IMR-90 (cell line): ENCODE measurements around the gene NPBWR2. TPM values are rescaled to one million over a fixed set of nuclear protein-coding genes. Genes with fewer than 3 reads are reported as not detected.

Experiments
- ATAC-seq: fragments of 200-7000 bp; cut with Tn5 transposase; 2 replicates; pipeline ENCODE4 v1.9.1; 2020; ENCODE audit warnings: low read depth, mild to moderate bottlenecking, moderate library complexity
- BruUV-seq: library from RNA; stranded (reverse); fragments of 400-500 nt; replicated peaks from 2 replicates; lab custom pipeline; 2021; lab: Mats Ljungman, UMichigan
- CTCF ChIA-PET: fragments of 300-600 bp; formaldehyde crosslinking; extraction: SDS; loops from one replicate; lab custom pipeline; 2021; ENCODE audit warnings: antibody characterized with exemption; lab: Yijun Ruan, JAX
- POLR2A ChIA-PET: fragments of 300-600 bp; sonication (Branson Sonifier 250); formaldehyde crosslinking; loops from one replicate; lab custom pipeline; 2022; ENCODE audit warnings: antibody characterized with exemption; ENCODE audit not compliant: unreplicated experiment; lab: Charles Lee
- DNase-seq: peaks from one replicate; pipeline ENCODE4 v3.0.0; 2013
- H2AFZ ChIP-seq: replicated peaks from 2 replicates; pipeline ENCODE3; 2013; ENCODE audit warnings: low read length, mild to moderate bottlenecking; ENCODE audit not compliant: poor library complexity
- H2AK5ac ChIP-seq: 2 replicates; pipeline ENCODE4 v1.6.1; 2013; ENCODE audit warnings: low read depth, low read length, inconsistent platforms
- H2AK9ac ChIP-seq: replicated peaks from 2 replicates; pipeline ENCODE3; 2013; ENCODE audit warnings: mild to moderate bottlenecking, low read depth, low read length, moderate library complexity; ENCODE audit not compliant: poor library complexity
- H2BK120ac ChIP-seq: 2 replicates; pipeline ENCODE4 v1.6.1; 2013; ENCODE audit warnings: low read depth, low read length, inconsistent platforms
- H2BK15ac ChIP-seq: 3 replicates; pipeline ENCODE4 v1.6.1; 2013; ENCODE audit warnings: low read depth, low read length, inconsistent platforms
- H2BK20ac ChIP-seq: 2 replicates; pipeline ENCODE4 v1.6.1; 2013; ENCODE audit warnings: low read depth, mild to moderate bottlenecking, inconsistent platforms, low read length, moderate library complexity
- H2BK5ac ChIP-seq: 2 replicates; pipeline ENCODE4 v1.6.1; 2013; ENCODE audit warnings: mild to moderate bottlenecking, low read depth, low read length, inconsistent platforms; ENCODE audit not compliant: poor library complexity, severe bottlenecking
- H3K14ac ChIP-seq: replicated peaks from 2 replicates; pipeline ENCODE4 v1.6.1; 2013; ENCODE audit warnings: low read depth, low read length, inconsistent platforms
- H3K18ac ChIP-seq: 2 replicates; pipeline ENCODE4 v1.6.1; 2013; ENCODE audit warnings: low read depth, low read length, control low read depth
- H3K23ac ChIP-seq: 2 replicates; pipeline ENCODE4 v1.6.1; 2013; ENCODE audit warnings: low read depth, low read length, inconsistent platforms
- H3K27ac ChIP-seq: 2 replicates; pipeline ENCODE4 v1.5.1; 2013; ENCODE audit warnings: mild to moderate bottlenecking, control low read depth, low read length; ENCODE audit not compliant: insufficient read depth
- H3K27me3 ChIP-seq: 2 replicates; pipeline ENCODE4 v1.6.1; 2013; ENCODE audit warnings: low read length; ENCODE audit not compliant: control insufficient read depth, insufficient read depth
- H3K36me3 ChIP-seq: 2 replicates; pipeline ENCODE4 v1.6.1; 2013; ENCODE audit warnings: low read length, mixed read lengths; ENCODE audit not compliant: control insufficient read depth, insufficient read depth
- H3K4ac ChIP-seq: 2 replicates; pipeline ENCODE4 v1.6.1; 2013; ENCODE audit warnings: low read depth, low read length, inconsistent platforms
- H3K4me1 ChIP-seq: 2 replicates; pipeline ENCODE4 v1.6.1; 2013; ENCODE audit warnings: low read length, mixed read lengths; ENCODE audit not compliant: control insufficient read depth, insufficient read depth
- H3K4me2 ChIP-seq: 2 replicates; pipeline ENCODE4 v1.6.1; 2013; ENCODE audit warnings: low read depth, mild to moderate bottlenecking, control low read depth, low read length, moderate library complexity
- H3K4me3 ChIP-seq: 2 replicates; pipeline ENCODE4 v1.5.1; 2013; ENCODE audit warnings: low read depth, mild to moderate bottlenecking, control low read depth, low read length, moderate library complexity; ENCODE audit not compliant: insufficient read depth
- H3K56ac ChIP-seq: 2 replicates; pipeline ENCODE4 v1.6.1; 2013; ENCODE audit warnings: low read length, inconsistent platforms; ENCODE audit not compliant: insufficient read depth; ENCODE audit errors: extremely low read depth
- H3K79me1 ChIP-seq, 2 experiments: 2 replicates each; pipeline ENCODE4 v1.6.1; 2013; ENCODE audit warnings: low read length in 2 of 2, inconsistent platforms in 1 of 2, low read depth in 1 of 2
- H3K9ac ChIP-seq: 2 replicates; pipeline ENCODE4 v1.6.1; 2013; ENCODE audit warnings: low read depth, low read length, control low read depth
- H3K9me1 ChIP-seq: 2 replicates; pipeline ENCODE4 v1.6.1; 2013; ENCODE audit warnings: low read length, inconsistent platforms; ENCODE audit not compliant: insufficient read depth
- H3K9me3 ChIP-seq: 2 replicates; pipeline ENCODE4 v1.6.1; 2013; ENCODE audit warnings: low read length; ENCODE audit not compliant: control insufficient read depth, insufficient read depth
- H4K20me1 ChIP-seq: 2 replicates; pipeline ENCODE4 v1.6.1; 2013; ENCODE audit warnings: low read length, inconsistent platforms; ENCODE audit not compliant: insufficient read depth
- H4K5ac ChIP-seq: 2 replicates; pipeline ENCODE4 v1.6.1; 2013; ENCODE audit warnings: mild to moderate bottlenecking, low read depth, low read length, control low read depth
- H4K8ac ChIP-seq, 2 experiments: 2 replicates each; pipeline ENCODE4 v1.6.1; 2013; ENCODE audit warnings: low read depth in 2 of 2, low read length in 2 of 2, control low read depth in 1 of 2, inconsistent platforms in 1 of 2
- H4K91ac ChIP-seq: 2 replicates; pipeline ENCODE4 v1.6.1; 2013; ENCODE audit warnings: low read depth, low read length, inconsistent platforms; ENCODE audit not compliant: insufficient read depth
- BHLHE40 ChIP-seq: fragments of 150-350 bp; IDR thresholded peaks from 2 replicates; pipeline ENCODE4 v1.6.1; 2016; ENCODE audit warnings: mild to moderate bottlenecking, low read depth, low read length
- FOS ChIP-seq: fragments of 150-350 bp; IDR thresholded peaks from 2 replicates; pipeline ENCODE4 v1.6.1; 2016; ENCODE audit warnings: low read depth, low read length
- MAFK ChIP-seq: IDR thresholded peaks from 2 replicates; pipeline ENCODE4 v1.6.1; 2012; ENCODE audit warnings: low read depth, low read length, improper control_type of control experiment
- MAZ ChIP-seq: IDR thresholded peaks from 2 replicates; pipeline ENCODE4 v1.6.1; 2012; ENCODE audit warnings: low read depth, mild to moderate bottlenecking, low read length, improper control_type of control experiment, moderate library complexity, borderline replicate concordance
- MXI1 ChIP-seq: IDR thresholded peaks from 2 replicates; pipeline ENCODE4 v1.6.1; 2012; ENCODE audit warnings: low read depth, mild to moderate bottlenecking, low read length, moderate library complexity, borderline replicate concordance
- NFE2L2 ChIP-seq: fragments of 150-350 bp; IDR thresholded peaks from 2 replicates; pipeline ENCODE4 v1.6.1; 2016; ENCODE audit warnings: low read depth, mild to moderate bottlenecking, low read length
- RCOR1 ChIP-seq: IDR thresholded peaks from 2 replicates; pipeline ENCODE4 v1.6.1; 2012; ENCODE audit warnings: mild to moderate bottlenecking, low read length, improper control_type of control experiment; ENCODE audit not compliant: insufficient replicate concordance
- WGBS, 2 experiments: methylation state at CpG; one replicate each; pipeline versions ENCODE4 v1.1.5 to v1.1.7; 2013; ENCODE audit warnings: missing lambda C conversion rate in 2 of 2; ENCODE audit not compliant: insufficient read length in 1 of 2; ENCODE audit errors: extremely low coverage in 2 of 2; 5-methylcytosine and 5-hydroxymethylcytosine counted together
- dilution Hi-C: fragments of 300-500 bp; cut with HindIII; formaldehyde crosslinking; loops from one replicate; pipeline ENCODE4 v1.14.3; 2018; ENCODE audit warnings: low sequenced_read_pairs; ENCODE audit not compliant: unreplicated experiment
- in situ Hi-C: fragments of 300-500 bp; cut with MboI; formaldehyde crosslinking; loops from 3 replicates; pipeline ENCODE4 v1.14.3; 2019; ENCODE audit warnings: low sequenced_read_pairs, inconsistent platforms, mixed read lengths
- intact Hi-C: fragments of 100-400 bp; cut with micrococcal nuclease; formaldehyde crosslinking; loops from 2 replicates; pipeline ENCODE4 v1.10.0; 2022
- polyA plus RNA-seq, 3 experiments: library from polyadenylated mRNA; depleted of rRNA; stranded (reverse); fragments of >200 nt; gene quantifications; 2 replicates each; pipeline ENCODE4 v1.2.3, GENCODE V29; 2012; ENCODE audit warnings: low replicate concordance in 1 of 3
- total RNA-seq: library from RNA; depleted of rRNA; stranded (reverse); fragments of >200 nt; gene quantifications from 2 replicates; pipeline ENCODE4 v1.2.3, GENCODE V29; 2012
- TF ChIP-seq, protein P1 (sequence below): fragments of 150-350 bp; IDR thresholded peaks from 2 replicates; pipeline ENCODE4 v1.6.1; 2016; ENCODE audit warnings: low read depth, mild to moderate bottlenecking, low read length, moderate library complexity, borderline replicate concordance

NPBWR2 gene
- total and polyA plus RNA-seq, 2 of the 4 experiments (the other 2 are of a cell fraction): not detected

- TF ChIP-seq MAFK: no peak
- no peak for TF ChIP-seq RCOR1
- TF ChIP-seq, protein P1, sequence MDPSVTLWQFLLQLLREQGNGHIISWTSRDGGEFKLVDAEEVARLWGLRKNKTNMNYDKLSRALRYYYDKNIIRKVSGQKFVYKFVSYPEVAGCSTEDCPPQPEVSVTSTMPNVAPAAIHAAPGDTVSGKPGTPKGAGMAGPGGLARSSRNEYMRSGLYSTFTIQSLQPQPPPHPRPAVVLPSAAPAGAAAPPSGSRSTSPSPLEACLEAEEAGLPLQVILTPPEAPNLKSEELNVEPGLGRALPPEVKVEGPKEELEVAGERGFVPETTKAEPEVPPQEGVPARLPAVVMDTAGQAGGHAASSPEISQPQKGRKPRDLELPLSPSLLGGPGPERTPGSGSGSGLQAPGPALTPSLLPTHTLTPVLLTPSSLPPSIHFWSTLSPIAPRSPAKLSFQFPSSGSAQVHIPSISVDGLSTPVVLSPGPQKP: no peak
- TF ChIP-seq BHLHE40: no peak
- TF ChIP-seq MAZ: no peak
- no peak for TF ChIP-seq MXI1
- no peak for TF ChIP-seq FOS
- TF ChIP-seq NFE2L2: no peak
- peak overlapping the region; percentile 89; the same call in 1 of the 2 replicates for H3K23ac ChIP-seq
- peaks cover 31% of the 10 kb centered on the region for H3K4me1 ChIP-seq
- peak overlapping the region; percentile 92 for H3K9ac ChIP-seq
- in situ Hi-C loops (no loop called here), intact Hi-C loops (no loop called here), dilution Hi-C loops (no loop called here)
- no peak overlapping the region for H2BK20ac ChIP-seq
- H2AK9ac ChIP-seq: peak overlapping the region; percentile 85
- peak overlapping the region; percentile 78 for H2BK5ac ChIP-seq
- peak overlapping the region; percentile 91 for H3K14ac ChIP-seq
- peak overlapping the region; percentile 98 for H4K8ac ChIP-seq
- H2AFZ ChIP-seq: peak overlapping the region; percentile 97
- CTCF ChIA-PET: interaction anchor here (1.5 kb wide), 1 partner anchor 82 kb away, joined by 3 read pairs; the partner anchor contains the start of gene PRPF6
- peak overlapping the region; percentile 99 for H4K5ac ChIP-seq
- no peak for DNase-seq
- H3K36me3 ChIP-seq: no peaks in the 10 kb centered on the region
- no peaks in the 10 kb centered on the region for H3K9me3 ChIP-seq
- no peak overlapping the region for H2BK15ac ChIP-seq
- H3K27ac ChIP-seq: peak overlapping the region; percentile 95
- peak overlapping the region; percentile 80 for H4K91ac ChIP-seq
- H3K4me3 ChIP-seq: peak overlapping the region; percentile 65
- H3K18ac ChIP-seq: peak overlapping the region; percentile 7; the same call in 1 of the 2 replicates
- H3K56ac ChIP-seq: peak overlapping the region; percentile 8; the same call in 1 of the 2 replicates
- no peak for ATAC-seq
- 42% methylated on average over 4 of the region's 5 CpGs; no CpG with 5 or more reads in 1 of the 2 experiments for WGBS, 2 experiments
- H3K27me3 ChIP-seq: no peaks in the 10 kb centered on the region
- peaks cover 10 to 38% of the 10 kb centered on the region in 2 experiments; a peak in 3 of 4 replicates for H3K79me1 ChIP-seq
- peak overlapping the region; percentile 90 for H3K4ac ChIP-seq
- POLR2A ChIA-PET: no interaction called here
- BruUV-seq: no TSS peak
- peaks cover 19% of the 10 kb centered on the region for H3K9me1 ChIP-seq
- peak overlapping the region; percentile 74 for H2AK5ac ChIP-seq
- H4K20me1 ChIP-seq: peaks cover 15% of the 10 kb centered on the region
- H2BK120ac ChIP-seq: no peak overlapping the region
- H3K4me2 ChIP-seq: peak overlapping the region; percentile 84
Measured at GRCh38 chr20:64062276-64062595, 45.1 kb downstream of the NPBWR2 start.
